GM12878 (cell line): ENCODE results near the gene ADCY5. TPM values are rescaled to one million over a fixed set of nuclear protein-coding genes. Genes with fewer than 3 reads are reported as not detected.

Experiments used
- ATF2 ChIP-seq: IDR thresholded peaks from 2 replicates; pipeline ENCODE4 v1.6.1; 2012; ENCODE audit warnings: low read length, inconsistent platforms
- ATF7 ChIP-seq: fragments of 450-650 bp; IDR thresholded peaks from 2 replicates; pipeline ENCODE4 v1.6.1; 2016; ENCODE audit warnings: low read depth, mild to moderate bottlenecking
- BHLHE40 ChIP-seq, 2 experiments: fragments of 450-650 bp in 1 of 2; IDR thresholded peaks; 2 replicates each; pipeline ENCODE4 v1.6.1; 2011 to 2017; ENCODE audit warnings: low read depth in 2 of 2, borderline replicate concordance in 1 of 2, improper control_type of control experiment in 1 of 2, low read length in 1 of 2, mild to moderate bottlenecking in 1 of 2
- CBX5 ChIP-seq: sonication (generic); IDR thresholded peaks from 2 replicates; pipeline ENCODE4 v1.6.1; 2016; ENCODE audit warnings: low read depth, moderate library complexity, mild to moderate bottlenecking, inconsistent platforms
- HSF1 ChIP-seq: fragments of 150-350 bp; IDR thresholded peaks from 2 replicates; pipeline ENCODE4 v1.6.1; 2014; ENCODE audit warnings: mild to moderate bottlenecking, low read depth, low read length
- RFX5 ChIP-seq: IDR thresholded peaks from 2 replicates; pipeline ENCODE4 v1.6.1; 2011; ENCODE audit warnings: low read depth, low read length, improper control_type of control experiment
- SMC3 ChIP-seq: IDR thresholded peaks from 2 replicates; pipeline ENCODE4 v1.6.1; 2011; ENCODE audit warnings: low read length, improper control_type of control experiment, borderline replicate concordance
- SUPT20H ChIP-seq: IDR thresholded peaks from 2 replicates; pipeline ENCODE4 v1.6.1; 2011; ENCODE audit warnings: low read depth, mild to moderate bottlenecking, low read length, moderate library complexity, borderline replicate concordance; ENCODE audit not compliant: control insufficient read depth
- ZBTB40 ChIP-seq: fragments of 450-650 bp; IDR thresholded peaks from 2 replicates; pipeline ENCODE4 v1.6.1; 2016; ENCODE audit warnings: mild to moderate bottlenecking, moderate library complexity, borderline replicate concordance
- polyA plus RNA-seq, 11 experiments: library from polyadenylated mRNA; depleted of rRNA in 4 of 11; unstranded in 6 of 11; stranded (reverse) in 5 of 11; fragments of >200 nt; fragmentation: Nextera tagmentation in 4 of 11; fragmentation: Illumina TruSeq in 1 of 11; extraction: Ambion mirVana in 4 of 11; extraction: Trizol in 1 of 11; gene quantifications; 1 replicate in 1 of 11; 2 replicates in 10 of 11; pipeline versions ENCODE4 v1.2.1 to v1.2.3, GENCODE V29; 2011 to 2016; ENCODE audit warnings: inconsistent platforms in 2 of 11, missing spikeins in 2 of 11, low read depth in 1 of 11
- total RNA-seq, 4 experiments: library from RNA; depleted of rRNA in 3 of 4; stranded (reverse); fragments of >200 nt in 3 of 4; fragmentation: Illumina TruSeq in 1 of 4; extraction: Trizol in 1 of 4; gene quantifications; 2 replicates each; pipeline versions ENCODE4 v1.2.1 to v1.2.3, GENCODE V29; 2013 to 2021

The ADCY5 gene
- total and polyA plus RNA-seq, 10 of the 15 experiments (the other 5 are each of a cell fraction or from before 2014, with no cell fraction given): under 0.01 to 0.24 (median 0.02) TPM; not detected in 4

- TF ChIP-seq ATF2 (no peak), SMC3 (no peak), HSF1 (no peak), ZBTB40 (no peak), SUPT20H (no peak), ATF7 (no peak), RFX5 (no peak), BHLHE40 (IDR thresholded peaks at IDR 0.05; ENCODE audit: borderline replicate concordance in 1 of 2, low read depth in 2 of 2, low read length in 1 of 2) (no peak), CBX5 (no peak)
Measured at GRCh38 chr3:123281406-123281805, 167.5 kb downstream of the ADCY5 start (continued).
